ENCODE data around the gene SSRP1.

Gene SSRP1

GRCh38 chr11:57310091-57310490 is 25.6 kb downstream of the SSRP1 start:
- no peak for DNase-seq (ENCODE audit: low read depth, low spot score)
- TF ChIP-seq CTCF (IDR thresholded peaks at IDR 0.05; ENCODE audit: low read depth, low read length), result no peak
- H3K4me3 ChIP-seq (ENCODE audit: low read depth, low read length), result no peak overlapping the region
- in situ Hi-C loops (cut with HindIII; ENCODE audit: low sequenced_read_pairs), result no loop called here

GRCh38 chr11:57309106-57310059 is 26.3 kb downstream of the SSRP1 start:
- no peak for TF ChIP-seq CTCF (IDR thresholded peaks at IDR 0.05; ENCODE audit: low read depth, low read length)
- in situ Hi-C loops (cut with HindIII; ENCODE audit: low sequenced_read_pairs), result no loop called here
- H3K4me3 ChIP-seq (ENCODE audit: low read depth, low read length), result no peak overlapping the region
- no peak for DNase-seq (ENCODE audit: low read depth, low spot score)

GRCh38 chr11:57308426-57309060 is 27.1 kb downstream of the SSRP1 start:
- H3K4me3 ChIP-seq (ENCODE audit: low read depth, low read length), result no peak overlapping the region
- in situ Hi-C loops (cut with HindIII; ENCODE audit: low sequenced_read_pairs), result no loop called here
- DNase-seq (ENCODE audit: low read depth, low spot score), result no peak
- no peak for TF ChIP-seq CTCF (IDR thresholded peaks at IDR 0.05; ENCODE audit: low read depth, low read length)

GRCh38 chr11:57307666-57308270 is 27.9 kb downstream of the SSRP1 start:
- no peak overlapping the region for H3K4me3 ChIP-seq (ENCODE audit: low read depth, low read length)
- DNase-seq (ENCODE audit: low read depth, low spot score), result no peak
- in situ Hi-C loops (cut with HindIII; ENCODE audit: low sequenced_read_pairs), result no loop called here
- TF ChIP-seq CTCF (IDR thresholded peaks at IDR 0.05; ENCODE audit: low read depth, low read length), result no peak

- no peak for DNase-seq (ENCODE audit: low read depth, low spot score)
- in situ Hi-C loops (cut with HindIII; ENCODE audit: low sequenced_read_pairs), result no loop called here
- no peak for TF ChIP-seq CTCF (IDR thresholded peaks at IDR 0.05; ENCODE audit: low read depth, low read length)
- H3K4me3 ChIP-seq (ENCODE audit: low read depth, low read length), result no peak overlapping the region
These were observed 28.6 kb downstream of the SSRP1 start for GRCh38 chr11:57306940-57307565.

GRCh38 chr11:57306161-57306876 is 29.4 kb downstream of the SSRP1 start:
- TF ChIP-seq CTCF (IDR thresholded peaks at IDR 0.05; ENCODE audit: low read depth, low read length), result no peak

More at GRCh38 chr11:57306161-57306876, 29.4 kb downstream of the SSRP1 start:
- H3K4me3 ChIP-seq (ENCODE audit: low read depth, low read length), result no peak overlapping the region
- in situ Hi-C loops (cut with HindIII; ENCODE audit: low sequenced_read_pairs), result no loop called here
- no peak for DNase-seq (ENCODE audit: low read depth, low spot score)
